ENCODE data around the gene GTSE1.
"Not testable (repeated sequence)": the region's sequence is repeated elsewhere in the genome, so short reads cannot be mapped to it uniquely, and the experiment has no call there.

Gene GTSE1

DNA sequence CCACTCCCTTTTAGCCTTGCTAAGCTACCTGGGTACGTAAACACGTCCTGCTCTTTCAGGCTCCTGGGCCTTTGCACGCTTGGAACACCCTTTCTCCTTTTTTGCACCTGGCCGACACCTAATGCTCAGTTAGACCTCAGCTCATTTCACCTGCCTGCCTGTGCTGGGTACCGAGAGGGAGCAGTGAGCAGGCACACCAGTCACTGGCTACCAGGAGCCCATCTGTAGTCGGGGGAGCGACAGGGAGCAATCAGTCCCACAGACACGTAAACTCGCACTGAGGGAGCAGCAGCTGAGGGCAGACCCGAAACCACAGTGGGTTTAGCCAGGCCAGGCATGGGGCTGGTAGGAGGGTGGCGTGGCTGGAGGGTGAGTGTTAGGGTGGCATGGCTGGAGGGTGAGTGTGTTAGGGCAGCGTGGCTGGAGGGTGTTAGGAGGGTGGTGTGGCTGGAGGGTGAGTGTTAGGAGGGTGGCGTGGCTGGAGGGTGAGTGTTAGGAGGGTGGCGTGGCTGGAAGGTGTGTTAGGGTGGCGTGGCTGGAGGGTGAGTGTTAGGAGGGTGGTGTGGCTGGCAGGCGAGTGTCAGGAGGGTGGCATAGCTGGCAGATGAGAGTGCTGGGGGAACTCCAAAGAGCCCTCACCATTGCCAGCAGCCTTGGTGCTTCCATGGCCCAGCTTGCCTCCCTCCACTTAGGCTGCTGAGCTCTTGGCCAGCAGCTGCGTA lies 6.4 kb upstream of the GTSE1 start:
- in situ Hi-C loops (cut with HindIII; ENCODE audit: low pct_ligation_motif_present, low pct_unique_long_range_greater_than_20kb, low sequenced_read_pairs): no loop called here

DNA sequence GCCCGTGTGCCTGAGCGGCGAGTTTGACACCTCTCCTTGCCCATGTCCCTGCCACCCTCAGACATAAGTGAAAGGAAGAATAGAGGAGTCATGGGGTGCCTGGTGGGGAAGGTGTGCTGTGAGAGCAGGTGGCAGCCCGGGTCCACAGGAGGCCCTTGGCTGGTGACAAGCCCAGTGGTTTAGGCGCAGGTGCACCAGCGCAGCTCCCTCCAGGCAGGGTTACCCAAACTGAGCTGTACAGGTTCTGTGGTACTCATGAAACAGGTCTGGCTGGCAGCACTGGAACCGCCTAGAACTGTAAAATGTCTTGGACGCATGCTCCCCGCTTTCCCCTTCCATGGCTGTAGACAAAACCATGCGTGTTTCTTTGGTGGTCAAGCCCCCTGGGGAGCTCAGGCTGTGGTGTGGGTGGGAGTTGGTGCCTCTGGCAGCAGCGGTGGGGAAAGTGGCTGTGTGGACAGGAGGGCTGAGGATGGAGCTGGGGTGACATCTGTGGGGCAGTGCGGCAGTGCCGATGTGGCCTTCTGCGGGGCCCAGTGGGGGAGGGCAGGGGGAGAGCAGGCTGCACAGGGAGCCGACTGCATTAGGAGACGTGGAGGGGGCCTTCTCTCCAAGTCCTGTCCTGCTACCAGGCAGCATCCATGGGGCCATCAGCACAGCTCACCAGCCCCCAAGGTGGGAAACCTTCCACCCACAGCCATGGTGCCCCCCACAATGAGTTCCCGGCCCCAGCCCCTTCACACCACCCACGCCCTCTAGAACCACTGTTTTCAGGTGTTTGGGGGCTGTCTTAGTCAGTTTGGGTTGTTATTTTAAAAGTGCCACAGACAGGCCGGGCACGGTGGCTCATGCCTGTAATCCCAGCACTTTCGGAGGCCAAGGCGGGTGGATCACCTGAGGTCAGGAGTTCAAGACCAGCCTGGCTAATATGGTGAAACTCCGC lies 5.6 kb upstream of the GTSE1 start:
- DNase-seq: no peak
- in situ Hi-C loops (cut with HindIII; ENCODE audit: low pct_ligation_motif_present, low pct_unique_long_range_greater_than_20kb, low sequenced_read_pairs): no loop called here

More for the DNA sequence above, 6.4 kb upstream of the GTSE1 start:
- DNase-seq: no peak

DNA sequence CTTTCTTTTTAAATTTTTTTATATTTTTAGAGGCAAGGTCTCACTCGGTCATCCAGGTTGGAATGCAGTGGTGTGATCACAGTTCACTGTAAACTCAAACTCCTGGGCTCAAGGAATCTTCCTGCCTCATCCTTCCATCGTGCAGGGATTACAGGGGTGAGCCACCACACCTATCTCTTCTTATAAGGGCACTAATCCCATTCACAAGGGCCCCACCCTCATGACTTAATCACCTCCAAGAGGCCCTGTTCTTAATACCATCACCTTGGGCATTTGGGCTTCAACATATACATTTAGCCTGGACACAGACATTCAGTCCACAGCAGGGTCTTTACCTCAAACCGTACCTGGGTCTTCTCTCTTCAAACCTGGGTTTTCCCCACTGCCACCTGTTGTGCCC lies 4.5 kb upstream of the GTSE1 start:
- in situ Hi-C loops (cut with HindIII; ENCODE audit: low pct_ligation_motif_present, low pct_unique_long_range_greater_than_20kb, low sequenced_read_pairs): no loop called here
- DNase-seq: no peak

DNA sequence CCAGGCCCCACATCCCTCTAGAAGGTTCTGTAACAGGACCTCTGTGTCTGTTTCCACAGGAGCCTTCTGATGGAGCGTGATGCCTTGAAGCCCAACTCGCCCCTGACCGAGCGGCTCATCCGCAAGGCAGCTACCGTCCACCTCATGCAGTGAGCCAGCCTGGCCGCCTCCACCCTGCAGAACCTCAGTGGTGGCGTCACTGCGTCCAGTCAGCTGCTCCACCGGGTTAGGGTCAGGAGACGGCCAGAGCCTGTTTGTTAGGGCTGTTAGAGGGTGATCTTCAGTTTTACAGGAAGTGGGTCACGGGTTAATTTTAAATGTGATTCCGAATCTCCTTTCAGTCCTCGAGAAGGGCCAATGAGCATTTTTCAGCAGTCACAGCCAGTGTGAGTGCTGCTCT lies 3.9 kb upstream of the GTSE1 start:
- in situ Hi-C loops (cut with HindIII; ENCODE audit: low pct_ligation_motif_present, low pct_unique_long_range_greater_than_20kb, low sequenced_read_pairs): no loop called here
- DNase-seq: no peak

DNA sequence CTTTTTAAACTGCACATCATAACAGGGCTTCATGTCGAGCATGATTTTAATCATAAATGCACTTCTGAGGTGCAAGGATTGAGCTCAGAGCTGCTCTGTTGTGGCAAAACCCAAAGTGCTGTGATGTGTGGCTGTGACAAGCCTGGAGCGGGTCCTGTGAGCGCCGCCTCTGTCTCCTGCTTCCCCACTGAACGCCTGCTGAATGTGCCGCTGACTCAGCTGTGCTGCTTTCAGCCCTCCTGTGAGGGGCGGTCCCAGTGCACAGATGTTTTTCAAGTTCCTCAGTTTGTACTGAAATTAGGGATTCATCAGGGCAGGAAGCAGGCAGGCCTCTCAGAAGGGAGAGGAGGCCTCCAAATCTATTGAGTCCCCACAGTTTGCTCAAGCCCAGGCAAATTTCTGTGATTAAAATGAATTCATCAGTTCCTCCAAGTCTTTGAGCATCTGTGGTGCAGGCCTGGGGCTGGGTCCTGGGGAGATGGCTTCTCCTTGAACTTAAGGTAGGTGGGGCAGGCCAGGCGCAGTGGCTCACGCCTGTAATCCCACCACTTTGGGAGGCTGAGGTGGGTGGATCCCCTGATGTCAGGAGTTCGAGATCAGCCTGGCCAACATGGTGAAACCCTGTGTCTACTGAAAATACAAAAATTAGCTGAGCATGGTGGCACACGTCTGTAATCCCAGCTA lies 3.0 kb upstream of the GTSE1 start:
- in situ Hi-C loops (cut with HindIII; ENCODE audit: low pct_ligation_motif_present, low pct_unique_long_range_greater_than_20kb, low sequenced_read_pairs): no loop called here
- no peak for DNase-seq

DNA sequence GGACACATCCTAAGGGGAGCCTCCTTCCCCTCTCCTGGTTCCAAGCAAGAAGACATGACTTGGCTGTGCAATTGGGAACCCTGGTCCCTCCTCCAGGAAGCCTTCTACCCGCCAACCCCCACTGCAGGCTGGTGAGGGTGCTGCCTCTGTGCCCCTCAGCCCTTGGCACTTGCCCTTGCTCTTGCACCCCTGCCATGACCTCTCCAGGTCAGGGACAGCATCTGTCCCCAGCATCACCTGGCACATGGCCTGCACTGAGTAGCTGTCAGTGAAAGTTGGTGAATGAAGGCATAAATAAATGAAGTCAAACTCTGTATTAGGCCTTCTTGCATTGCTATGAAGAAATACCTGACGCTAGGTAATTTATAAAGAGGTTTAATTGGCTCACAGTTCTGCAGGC lies 1.9 kb upstream of the GTSE1 start:
- in situ Hi-C loops (cut with HindIII; ENCODE audit: low pct_ligation_motif_present, low pct_unique_long_range_greater_than_20kb, low sequenced_read_pairs): no loop called here
- DNase-seq: no peak

DNA sequence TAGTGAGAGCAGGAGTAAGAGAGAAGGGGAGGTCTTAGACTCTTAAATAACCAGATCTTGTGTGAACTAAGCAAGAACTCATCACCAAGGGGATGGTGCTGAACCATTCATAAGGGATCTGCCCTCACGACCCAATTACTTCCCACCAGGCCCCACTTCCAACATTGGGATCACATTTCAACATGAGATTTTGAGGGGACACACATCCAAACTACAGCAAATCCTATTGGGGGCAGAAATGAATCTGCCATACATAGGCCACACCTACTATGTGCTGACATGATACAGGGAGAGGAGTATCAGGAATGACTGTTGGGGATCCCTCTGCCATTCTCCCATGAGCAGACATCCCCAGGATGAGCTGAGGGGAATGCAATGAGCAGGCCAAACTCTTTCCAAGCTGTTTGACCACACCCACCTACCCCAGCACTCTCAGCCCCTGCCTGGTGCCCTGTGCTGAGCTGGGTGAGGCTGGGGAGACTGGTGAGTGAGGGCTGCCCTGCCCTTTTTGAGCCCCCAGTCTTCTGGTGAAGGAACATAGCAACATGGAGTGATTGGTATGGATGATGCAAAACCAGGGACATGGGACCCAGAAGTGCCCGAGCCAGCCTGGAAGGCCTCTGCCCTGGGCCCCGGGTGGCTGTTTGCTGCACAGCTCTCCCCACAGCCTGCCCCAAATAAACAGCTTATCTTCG lies 1.2 kb upstream of the GTSE1 start:
- in situ Hi-C loops (cut with HindIII; ENCODE audit: low pct_ligation_motif_present, low pct_unique_long_range_greater_than_20kb, low sequenced_read_pairs): no loop called here
- no peak for DNase-seq

DNA sequence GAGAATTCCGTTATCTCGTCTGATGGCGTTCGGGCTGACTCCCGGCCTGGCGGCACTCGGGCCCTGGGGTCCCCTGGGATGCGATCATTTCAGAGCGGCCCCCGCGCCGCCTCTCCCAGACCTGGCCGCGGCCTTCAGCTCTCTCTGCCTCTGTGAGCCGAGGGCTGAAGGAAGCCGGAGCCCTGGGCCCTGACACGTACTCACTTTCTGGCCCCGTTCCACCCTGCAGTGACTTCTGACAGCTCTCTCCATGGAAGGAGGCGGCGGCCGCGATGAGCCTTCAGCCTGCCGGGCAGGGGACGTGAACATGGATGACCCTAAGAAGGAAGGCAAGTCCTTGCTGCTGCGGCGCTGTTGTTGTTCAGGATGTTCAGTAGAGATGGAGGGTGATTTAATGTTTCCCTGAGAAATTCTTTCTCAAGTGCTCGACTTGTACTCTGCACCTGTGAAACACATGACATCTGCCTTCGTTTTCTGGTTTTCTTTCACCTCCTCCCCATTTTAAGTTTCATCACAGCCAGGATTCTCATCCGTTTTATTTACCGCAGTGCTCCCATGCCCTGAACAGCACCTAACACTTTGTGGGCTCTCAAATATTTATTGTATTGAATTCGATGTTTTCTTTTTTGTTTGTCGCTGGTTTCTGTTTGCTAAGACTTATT lies 612 bp downstream of the GTSE1 start:
- in situ Hi-C loops (cut with HindIII; ENCODE audit: low pct_ligation_motif_present, low pct_unique_long_range_greater_than_20kb, low sequenced_read_pairs): no loop called here
- peak; percentile 39 for DNase-seq

DNA sequence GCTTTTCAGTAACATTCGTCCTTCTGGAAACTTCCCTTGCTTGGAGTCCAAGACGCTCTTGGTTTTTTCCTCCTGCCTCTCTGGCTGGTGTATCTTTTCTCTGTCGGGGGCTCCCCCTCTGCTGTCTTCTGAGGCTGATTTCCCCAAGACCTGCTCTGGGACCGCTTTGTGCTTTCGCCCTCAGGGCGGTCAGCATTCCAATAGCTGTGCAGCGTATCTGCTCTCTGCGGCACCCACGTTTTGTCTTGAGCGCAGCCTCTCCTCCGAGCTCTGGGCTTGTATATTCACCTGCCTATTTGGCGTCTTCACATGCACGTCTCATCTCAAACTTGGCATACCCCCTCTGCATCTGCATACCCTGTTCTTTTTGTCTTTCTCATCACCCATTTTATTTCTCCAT lies 2.4 kb downstream of the GTSE1 start:
- in situ Hi-C loops (cut with HindIII; ENCODE audit: low pct_ligation_motif_present, low pct_unique_long_range_greater_than_20kb, low sequenced_read_pairs): no loop called here
- no peak for DNase-seq

DNA sequence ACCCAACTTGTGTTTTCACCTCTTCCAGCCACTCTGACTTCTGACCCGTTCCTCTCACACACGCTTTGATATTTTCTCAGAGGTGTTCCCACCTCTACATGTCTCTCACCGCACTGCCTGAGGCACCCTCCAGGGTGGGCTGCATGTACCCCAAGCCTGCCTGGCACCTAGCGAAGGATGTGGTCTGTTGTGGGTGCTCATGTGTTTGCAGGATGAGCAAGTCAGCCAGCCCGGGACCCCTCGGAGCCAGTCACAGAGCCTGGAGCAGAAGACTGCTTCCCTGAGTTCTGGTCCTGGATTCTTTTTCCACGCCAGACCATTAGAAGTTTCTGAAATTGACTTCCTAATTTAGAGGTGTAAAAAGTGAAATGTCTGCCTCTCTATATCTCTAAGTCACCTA lies 3.8 kb downstream of the GTSE1 start:
- no peak for DNase-seq
- in situ Hi-C loops (cut with HindIII; ENCODE audit: low pct_ligation_motif_present, low pct_unique_long_range_greater_than_20kb, low sequenced_read_pairs): loop anchor here (25.0 kb wide), 2 partner anchors 137 to 288 kb away; no protein-coding TSS in a partner anchor

DNA sequence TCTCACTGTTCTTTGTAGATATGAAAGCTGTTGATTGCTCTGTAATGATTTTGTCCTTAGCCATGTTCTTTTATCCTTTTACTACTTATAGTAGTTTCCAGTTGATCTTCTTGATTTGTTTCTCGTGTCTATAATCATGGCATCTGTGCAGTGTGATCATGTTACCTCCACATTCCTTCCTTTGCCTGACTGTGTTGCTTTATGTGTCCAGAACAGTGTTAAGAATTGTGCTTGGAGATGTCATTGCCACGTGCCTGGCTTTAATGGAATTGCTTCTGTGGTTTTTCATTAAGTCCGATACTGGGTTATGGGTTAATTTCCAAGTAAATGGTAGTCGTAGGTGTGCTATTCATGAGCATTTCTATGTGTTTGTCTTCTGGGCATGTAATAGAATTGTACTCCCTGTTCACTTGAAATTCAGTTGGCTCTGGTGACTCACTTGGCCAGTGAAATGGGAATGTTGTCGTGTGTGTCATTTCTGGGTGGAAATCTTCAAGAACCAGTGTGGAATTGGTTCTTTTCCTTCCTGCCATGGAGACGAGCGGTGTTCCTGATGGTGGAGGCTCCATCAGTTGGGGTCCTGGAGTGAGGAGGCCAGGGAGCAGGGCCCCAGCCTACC lies 6.8 kb downstream of the GTSE1 start:
- in situ Hi-C loops (cut with HindIII; ENCODE audit: low pct_ligation_motif_present, low pct_unique_long_range_greater_than_20kb, low sequenced_read_pairs): loop anchor here (25.0 kb wide), 2 partner anchors 134 to 291 kb away; no protein-coding TSS in a partner anchor

DNA sequence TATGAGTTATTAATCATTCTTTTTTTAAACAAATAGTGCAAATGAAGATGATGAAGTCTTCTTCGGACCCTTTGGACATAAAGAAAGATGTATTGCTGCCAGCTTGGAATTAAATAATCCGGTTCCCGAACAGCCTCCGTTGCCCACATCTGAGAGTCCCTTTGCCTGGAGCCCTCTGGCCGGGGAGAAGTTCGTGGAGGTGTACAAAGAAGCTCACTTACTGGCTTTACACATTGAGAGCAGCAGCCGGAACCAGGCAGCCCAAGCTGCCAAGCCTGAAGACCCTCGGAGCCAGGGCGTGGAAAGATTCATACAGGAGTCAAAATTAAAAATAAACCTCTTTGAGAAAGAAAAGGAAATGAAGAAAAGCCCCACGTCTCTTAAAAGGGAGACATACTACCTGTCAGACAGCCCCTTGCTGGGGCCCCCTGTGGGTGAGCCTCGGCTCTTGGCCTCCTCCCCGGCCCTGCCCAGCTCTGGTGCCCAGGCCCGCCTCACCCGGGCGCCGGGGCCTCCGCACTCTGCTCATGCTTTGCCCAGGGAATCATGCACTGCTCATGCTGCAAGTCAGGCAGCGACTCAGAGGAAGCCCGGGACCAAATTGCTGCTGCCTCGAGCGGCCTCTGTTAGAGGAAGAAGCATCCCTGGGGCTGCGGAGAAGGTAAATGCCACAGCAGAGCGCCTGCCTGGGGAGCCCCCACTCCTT lies 11.8 kb downstream of the GTSE1 start:
- in situ Hi-C loops (cut with HindIII; ENCODE audit: low pct_ligation_motif_present, low pct_unique_long_range_greater_than_20kb, low sequenced_read_pairs): loop anchor here (25.0 kb wide), 2 partner anchors 129 to 296 kb away; no protein-coding TSS in a partner anchor
- no peak for DNase-seq

More for the DNA sequence above, 6.8 kb downstream of the GTSE1 start:
- no peak for DNase-seq

DNA sequence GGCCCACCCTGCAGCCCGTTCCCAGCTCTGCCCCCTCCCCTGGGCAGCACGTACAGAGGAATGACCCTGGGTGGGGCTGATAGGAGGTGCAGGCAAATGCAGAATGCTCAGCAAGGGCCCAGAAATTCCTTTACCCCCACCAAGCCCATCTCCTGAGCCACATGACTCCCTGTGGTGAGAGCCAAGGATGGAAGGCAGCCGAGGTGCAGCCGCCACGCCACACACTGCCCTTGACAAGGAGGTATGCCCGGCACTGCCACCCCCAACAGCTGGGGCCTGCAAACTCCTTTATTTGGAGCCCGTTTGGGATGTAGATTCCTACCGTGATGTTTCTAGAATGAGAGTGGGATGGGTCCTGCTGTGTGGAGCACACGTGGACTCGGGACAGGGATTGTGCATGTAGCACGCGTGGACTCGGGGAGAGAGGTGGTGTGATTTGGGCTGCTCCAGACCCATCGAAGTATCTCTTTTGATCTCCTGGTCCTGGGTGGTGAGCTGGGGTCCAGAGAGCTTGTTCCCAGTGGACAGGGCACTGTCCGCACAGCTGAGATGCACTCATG lies 12.9 kb downstream of the GTSE1 start:
- in situ Hi-C loops (cut with HindIII; ENCODE audit: low pct_ligation_motif_present, low pct_unique_long_range_greater_than_20kb, low sequenced_read_pairs): loop anchor here (25.0 kb wide), 2 partner anchors 128 to 297 kb away; no protein-coding TSS in a partner anchor
- DNase-seq: no peak

DNA sequence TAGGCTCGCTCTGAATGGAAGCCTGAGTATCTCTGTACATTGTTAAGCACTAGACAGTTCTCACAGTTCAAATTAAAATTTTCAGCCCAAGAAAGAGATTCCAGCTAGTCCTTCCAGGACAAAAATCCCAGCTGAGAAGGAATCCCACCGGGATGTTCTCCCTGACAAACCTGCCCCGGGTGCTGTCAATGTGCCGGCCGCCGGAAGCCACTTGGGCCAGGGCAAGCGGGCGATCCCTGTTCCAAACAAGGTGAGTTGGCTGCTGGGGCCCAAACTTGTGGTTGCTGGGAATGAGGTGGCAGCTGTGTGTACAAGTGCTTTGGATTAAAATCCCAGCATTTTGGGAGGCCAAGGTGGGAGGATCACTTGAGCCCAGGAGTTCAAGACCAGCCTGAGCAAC lies 15.4 kb downstream of the GTSE1 start:
- in situ Hi-C loops (cut with HindIII; ENCODE audit: low pct_ligation_motif_present, low pct_unique_long_range_greater_than_20kb, low sequenced_read_pairs): loop anchor here (25.0 kb wide), 2 partner anchors 125 to 300 kb away; no protein-coding TSS in a partner anchor
- DNase-seq: no peak

DNA sequence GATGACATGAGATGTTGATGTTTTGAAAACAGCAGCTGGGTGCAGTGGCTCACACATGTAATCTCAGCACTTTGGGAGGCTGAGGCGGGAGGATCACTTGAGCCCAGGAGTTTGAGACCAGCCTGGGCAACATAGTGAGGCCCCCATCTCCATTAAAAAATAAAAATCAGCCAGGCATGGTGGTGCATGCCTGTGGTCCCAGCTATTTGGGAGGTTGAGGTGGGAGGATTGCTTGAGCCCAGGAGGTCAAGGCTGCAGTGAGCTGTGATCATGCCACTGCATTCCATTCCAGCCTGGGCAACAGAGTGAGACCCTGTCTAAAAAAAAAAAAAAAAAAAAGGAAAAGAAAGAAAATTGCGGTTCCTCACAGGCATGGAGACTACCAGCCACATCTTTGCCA lies 16.2 kb downstream of the GTSE1 start:
- DNase-seq: not testable (repeated sequence)
- in situ Hi-C loops (cut with HindIII; ENCODE audit: low pct_ligation_motif_present, low pct_unique_long_range_greater_than_20kb, low sequenced_read_pairs): loop anchor here (25.0 kb wide), 2 partner anchors 124 to 301 kb away; no protein-coding TSS in a partner anchor

DNA sequence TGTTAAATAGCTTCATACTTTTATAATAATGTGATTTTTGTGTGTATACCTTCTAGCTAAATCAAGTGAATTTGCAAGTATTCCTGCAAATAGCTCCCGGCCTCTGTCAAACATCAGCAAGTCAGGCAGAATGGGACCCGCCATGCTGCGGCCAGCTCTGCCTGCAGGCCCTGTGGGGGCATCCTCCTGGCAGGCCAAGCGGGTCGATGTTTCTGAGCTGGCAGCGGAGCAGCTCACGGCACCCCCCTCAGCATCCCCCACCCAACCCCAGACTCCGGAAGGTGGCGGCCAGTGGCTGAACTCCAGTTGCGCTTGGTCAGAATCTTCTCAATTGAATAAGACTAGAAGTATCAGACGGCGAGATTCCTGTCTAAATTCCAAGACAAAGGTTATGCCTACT lies 19.3 kb downstream of the GTSE1 start:
- in situ Hi-C loops (cut with HindIII; ENCODE audit: low pct_ligation_motif_present, low pct_unique_long_range_greater_than_20kb, low sequenced_read_pairs): loop anchor here (25.0 kb wide), 2 partner anchors 121 to 304 kb away; no protein-coding TSS in a partner anchor

More for the DNA sequence above, 19.3 kb downstream of the GTSE1 start:
- DNase-seq: no peak
